CD14-positive monocyte (primary cell): Measurements from ENCODE around the gene NARS2. TPM values are rescaled to one million over a fixed set of nuclear protein-coding genes. Genes with fewer than 3 reads are reported as not detected.

Experiments
- DNase-seq, 3 donors: peaks; one replicate each; pipeline ENCODE4 v3.0.0-alpha.2; 2011 to 2022
- H2AFZ ChIP-seq: 2 replicates; pipeline ENCODE4 v1.6.0; 2012; ENCODE audit warnings: mild to moderate bottlenecking, low read depth, low read length, inconsistent platforms; ENCODE audit not compliant: insufficient read depth, poor library complexity, severe bottlenecking
- H3K27ac ChIP-seq, 2 donors: 1 replicate in 1 of 2; 2 replicates in 1 of 2; pipeline ENCODE4 v1.5.1; 2012 to 2013; ENCODE audit warnings: low read length in 2 of 2, control low read depth in 1 of 2, inconsistent platforms in 1 of 2, low read depth in 1 of 2, mild to moderate bottlenecking in 1 of 2
- H3K27me3 ChIP-seq, 2 donors: one replicate each; pipeline versions ENCODE4 v1.6.0 to v1.6.1; 2011 to 2013; ENCODE audit warnings: low read length in 2 of 2; ENCODE audit not compliant: control insufficient read depth in 2 of 2, insufficient read depth in 2 of 2
- H3K36me3 ChIP-seq, 2 donors: replicated peaks in 1 of 2; 1 replicate in 1 of 2; 2 replicates in 1 of 2; pipeline versions ENCODE4 v1.5.1 to v1.6.1; 2012 to 2013; ENCODE audit warnings: low read length in 2 of 2, control low read depth in 1 of 2, inconsistent platforms in 1 of 2, mild to moderate bottlenecking in 1 of 2; ENCODE audit not compliant: insufficient read depth in 2 of 2, control insufficient read depth in 1 of 2
- H3K4me1 ChIP-seq, 2 donors: 1 replicate in 1 of 2; 2 replicates in 1 of 2; pipeline versions ENCODE4 v1.5.1 to v1.6.1; 2012 to 2013; ENCODE audit warnings: low read length in 2 of 2, control low read depth in 1 of 2, inconsistent platforms in 1 of 2, mild to moderate bottlenecking in 1 of 2, moderate library complexity in 1 of 2; ENCODE audit not compliant: insufficient read depth in 2 of 2, control insufficient read depth in 1 of 2
- H3K4me2 ChIP-seq: replicated peaks from 2 replicates; pipeline ENCODE3; 2012; ENCODE audit warnings: low read length, moderate library complexity, mild to moderate bottlenecking; ENCODE audit not compliant: poor library complexity, severe bottlenecking; ENCODE audit errors: extremely low read depth
- H3K4me3 ChIP-seq, 3 experiments: fragments of 200-600 bp in 1 of 3; sonication (generic) in 1 of 3; replicated peaks in 1 of 3; 1 replicate in 2 of 3; 2 replicates in 1 of 3; pipeline ENCODE4 v1.5.1; 2011 to 2013; ENCODE audit warnings: low read length in 3 of 3, mild to moderate bottlenecking in 3 of 3, control low read depth in 2 of 3, low read depth in 2 of 3, inconsistent platforms in 1 of 3, moderate library complexity in 1 of 3
- H3K79me2 ChIP-seq: 2 replicates; pipeline ENCODE4 v1.6.0; 2012; ENCODE audit warnings: mild to moderate bottlenecking, control low read depth, inconsistent platforms, low read length, moderate library complexity; ENCODE audit not compliant: insufficient read depth
- H3K9ac ChIP-seq: 2 replicates; pipeline ENCODE4 v1.6.0; 2017; ENCODE audit warnings: low read length, mild to moderate bottlenecking; ENCODE audit not compliant: insufficient read depth, poor library complexity, severe bottlenecking
- H3K9me3 ChIP-seq, 2 donors: replicated peaks in 1 of 2; 1 replicate in 1 of 2; 2 replicates in 1 of 2; pipeline versions ENCODE4 v1.5.1 to v1.6.1; 2012 to 2013; ENCODE audit warnings: low read length in 2 of 2, control low read depth in 1 of 2; ENCODE audit not compliant: control insufficient read depth in 1 of 2, insufficient read depth in 1 of 2
- H4K20me1 ChIP-seq: 2 replicates; pipeline ENCODE4 v1.6.0; 2012; ENCODE audit warnings: mild to moderate bottlenecking, low read length, control low read depth, moderate library complexity; ENCODE audit not compliant: insufficient read depth
- H3K27ac Mint-ChIP-seq, 7 donors: one replicate each; pipeline ENCODE4 v1.8.0; 2020; ENCODE audit warnings: mild to moderate bottlenecking in 7 of 7, mixed read lengths in 7 of 7, moderate library complexity in 6 of 7, inconsistent platforms in 2 of 7
- H3K27me3 Mint-ChIP-seq, 3 donors: one replicate each; pipeline ENCODE4 v1.8.0; 2021 to 2022; ENCODE audit warnings: low read depth in 3 of 3, mild to moderate bottlenecking in 3 of 3, mixed read lengths in 3 of 3, moderate library complexity in 3 of 3, inconsistent platforms in 1 of 3
- H3K36me3 Mint-ChIP-seq, 2 donors: one replicate each; pipeline ENCODE4 v1.8.0; 2020; ENCODE audit warnings: mixed read lengths in 2 of 2, inconsistent platforms in 1 of 2, mild to moderate bottlenecking in 1 of 2
- H3K4me1 Mint-ChIP-seq: one replicate; pipeline ENCODE4 v1.8.0; 2020; ENCODE audit warnings: mild to moderate bottlenecking, mixed read lengths
- H3K4me3 Mint-ChIP-seq, 2 donors: one replicate each; pipeline ENCODE4 v1.8.0; 2020; ENCODE audit warnings: mild to moderate bottlenecking in 2 of 2, mixed read lengths in 2 of 2, moderate library complexity in 1 of 2
- H3K9me3 Mint-ChIP-seq, 7 donors: one replicate each; pipeline ENCODE4 v1.8.0; 2020 to 2022; ENCODE audit warnings: mixed read lengths in 7 of 7, mild to moderate bottlenecking in 6 of 7, moderate library complexity in 6 of 7, inconsistent platforms in 2 of 7
- CTCF ChIP-seq: fragments of 200-600 bp; IDR thresholded peaks from one replicate; pipeline ENCODE4 v1.8.0; 2022; ENCODE audit warnings: antibody characterized with exemption, mild to moderate bottlenecking
- WGBS: methylation state at CpG from one replicate; pipeline ENCODE4 v1.1.5; 2013; ENCODE audit warnings: missing lambda C conversion rate; ENCODE audit not compliant: insufficient coverage; 5-methylcytosine and 5-hydroxymethylcytosine counted together
- intact Hi-C, 2 donors: fragments of 100-400 bp; cut with micrococcal nuclease; formaldehyde crosslinking; loops; one replicate each; pipeline versions ENCODE4 v1.15.0 to v1.15.1; 2023
- polyA plus RNA-seq, 3 donors: library from polyadenylated mRNA; depleted of rRNA in 1 of 3; unstranded in 2 of 3; stranded (reverse) in 1 of 3; fragments of 300-500 nt in 2 of 3; fragments of >200 nt in 1 of 3; fragmentation: Illumina TruSeq in 2 of 3; gene quantifications; 1 replicate in 2 of 3; 2 replicates in 1 of 3; pipeline ENCODE4 v1.2.3, GENCODE V29; 2012 to 2021

NARS2 gene
- polyA plus RNA-seq, 3 donors: 4.3 to 6.6 (median 4.9) TPM

GRCh38 chr11:78548911-78549590 is 25.6 kb downstream of the NARS2 start:
- no peak overlapping the region for H3K4me2 ChIP-seq
- Mint-ChIP-seq H3K4me1 (no peaks in the 10 kb centered on the region), H3K4me3 (no peak overlapping the region), H3K27me3 (no peaks in the 10 kb centered on the region), H3K36me3 (peaks cover 19 to 26% of the 10 kb centered on the region in 2 donors), H3K9me3 (peaks cover 0 to 7% (median 0%) of the 10 kb centered on the region in 7 donors), H3K27ac (no peak overlapping the region)
- H3K27me3 ChIP-seq: no peaks in the 10 kb centered on the region
- H3K9ac ChIP-seq: no peak overlapping the region
- WGBS: no CpG with 5 or more reads among the region's 2 CpGs
- H3K36me3 ChIP-seq: peaks cover 0 to 12% of the 10 kb centered on the region in 2 donors
- H3K4me1 ChIP-seq: no peaks in the 10 kb centered on the region
- H4K20me1 ChIP-seq: no peaks in the 10 kb centered on the region
- H2AFZ ChIP-seq: no peak overlapping the region
- H3K4me3 ChIP-seq: no peak overlapping the region
- intact Hi-C loops: no loop called here
- no peaks in the 10 kb centered on the region for H3K9me3 ChIP-seq
- H3K27ac ChIP-seq: no peak overlapping the region
- DNase-seq: no peak
- no peaks in the 10 kb centered on the region for H3K79me2 ChIP-seq
- TF ChIP-seq CTCF: no peak

GRCh38 chr11:78547931-78548705 is 26.5 kb downstream of the NARS2 start:
- Histone ChIP-seq H3K9ac (no peak overlapping the region), H3K4me2 (no peak overlapping the region)
- H3K4me3 Mint-ChIP-seq: no peak overlapping the region

More at GRCh38 chr11:78547931-78548705, 26.5 kb downstream of the NARS2 start:
- Mint-ChIP-seq H3K27ac (peak overlapping the region in 1 of 7 donors; percentile 26), H3K27me3 (no peaks in the 10 kb centered on the region), H3K4me1 (no peaks in the 10 kb centered on the region), H3K9me3 (peaks cover 0 to 7% (median 0%) of the 10 kb centered on the region in 7 donors), H3K36me3 (peaks cover 21 to 22% of the 10 kb centered on the region in 2 donors)
- TF ChIP-seq CTCF: no peak
- Histone ChIP-seq H3K27me3 (no peaks in the 10 kb centered on the region), H3K27ac (no peak overlapping the region), H3K4me3 (no peak overlapping the region), H3K79me2 (no peaks in the 10 kb centered on the region), H3K9me3 (no peaks in the 10 kb centered on the region), H3K4me1 (no peaks in the 10 kb centered on the region), H2AFZ (no peak overlapping the region), H4K20me1 (no peaks in the 10 kb centered on the region), H3K36me3 (peaks cover 0 to 12% of the 10 kb centered on the region in 2 donors)
- no peak for DNase-seq
- no CpG with 5 or more reads among the region's 8 CpGs for WGBS
- intact Hi-C loops: no loop called here
